Right atrium auricular region (tissue), 2 donors: ENCODE results near the gene STPG4. TPM values are rescaled to one million over a fixed set of nuclear protein-coding genes. Genes with fewer than 3 reads are reported as not detected.

Source experiments
- DNase-seq: peaks from one replicate; pipeline ENCODE4 v3.0.0-alpha.2; 2019; ENCODE audit warnings: low spot score
- H3K27ac ChIP-seq, 2 donors: fragments of 200-600 bp; sonication (generic); 1 replicate in 1 of 2; 2 replicates in 1 of 2; pipeline ENCODE4 v1.5.1; 2016 to 2019
- H3K27me3 ChIP-seq, 2 donors: fragments of 200-600 bp; sonication (generic); one replicate each; pipeline versions ENCODE4 v1.5.1 to v1.6.0; 2017 to 2019
- H3K36me3 ChIP-seq: fragments of 200-600 bp; sonication (generic); one replicate; pipeline ENCODE4 v1.5.1; 2016
- H3K4me1 ChIP-seq, 2 donors: fragments of 200-600 bp; sonication (generic); one replicate each; pipeline versions ENCODE4 v1.5.1 to v1.6.0; 2017 to 2019
- H3K4me3 ChIP-seq, 2 donors: fragments of 200-600 bp; sonication (generic); 1 replicate in 1 of 2; 2 replicates in 1 of 2; pipeline ENCODE4 v1.5.1; 2017 to 2019; ENCODE audit warnings: mild to moderate bottlenecking in 1 of 2, moderate library complexity in 1 of 2
- H3K9me3 ChIP-seq, 2 donors: fragments of 200-600 bp; sonication (generic); one replicate each; pipeline ENCODE4 v1.5.1; 2019
- total RNA-seq, 2 donors: library from RNA; depleted of rRNA; stranded (reverse); fragments of >200 nt; gene quantifications; one replicate each; pipeline ENCODE4 v1.1.0, GENCODE V29; 2016
- TF ChIP-seq, protein P1 (sequence below), 2 donors: fragments of 200-600 bp; sonication (generic); IDR thresholded peaks; one replicate each; pipeline ENCODE4 v1.5.1; 2019; ENCODE audit warnings: antibody characterized with exemption in 2 of 2

Gene STPG4
- total RNA-seq, 2 donors from 2014 or later: not detected

DNA sequence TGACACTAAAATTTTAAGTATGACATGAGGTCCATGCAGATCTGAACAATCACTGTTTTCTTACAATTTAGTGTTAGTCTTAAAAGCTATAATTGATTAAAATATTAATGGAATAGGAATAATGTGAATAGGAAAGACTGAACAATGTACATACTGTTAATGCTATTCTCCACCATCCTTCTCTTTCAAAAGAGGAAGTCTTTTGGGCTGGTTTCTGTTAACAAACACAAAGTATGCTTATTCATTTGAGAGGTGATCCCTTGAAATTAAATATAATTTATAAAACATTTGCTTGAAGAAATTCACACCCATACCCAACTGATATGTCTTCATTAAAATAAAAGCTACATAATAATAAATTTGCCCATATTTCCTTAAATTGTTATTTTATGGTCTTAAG is 2.3 kb downstream of the STPG4 start:
- Histone ChIP-seq H3K4me1 (no peaks in the 10 kb centered on the region), H3K9me3 (no peaks in the 10 kb centered on the region), H3K27me3 (no peaks in the 10 kb centered on the region), H3K36me3 (peaks cover 10% of the 10 kb centered on the region), H3K27ac (no peak overlapping the region), H3K4me3 (no peak overlapping the region)
- TF ChIP-seq, protein P1, sequence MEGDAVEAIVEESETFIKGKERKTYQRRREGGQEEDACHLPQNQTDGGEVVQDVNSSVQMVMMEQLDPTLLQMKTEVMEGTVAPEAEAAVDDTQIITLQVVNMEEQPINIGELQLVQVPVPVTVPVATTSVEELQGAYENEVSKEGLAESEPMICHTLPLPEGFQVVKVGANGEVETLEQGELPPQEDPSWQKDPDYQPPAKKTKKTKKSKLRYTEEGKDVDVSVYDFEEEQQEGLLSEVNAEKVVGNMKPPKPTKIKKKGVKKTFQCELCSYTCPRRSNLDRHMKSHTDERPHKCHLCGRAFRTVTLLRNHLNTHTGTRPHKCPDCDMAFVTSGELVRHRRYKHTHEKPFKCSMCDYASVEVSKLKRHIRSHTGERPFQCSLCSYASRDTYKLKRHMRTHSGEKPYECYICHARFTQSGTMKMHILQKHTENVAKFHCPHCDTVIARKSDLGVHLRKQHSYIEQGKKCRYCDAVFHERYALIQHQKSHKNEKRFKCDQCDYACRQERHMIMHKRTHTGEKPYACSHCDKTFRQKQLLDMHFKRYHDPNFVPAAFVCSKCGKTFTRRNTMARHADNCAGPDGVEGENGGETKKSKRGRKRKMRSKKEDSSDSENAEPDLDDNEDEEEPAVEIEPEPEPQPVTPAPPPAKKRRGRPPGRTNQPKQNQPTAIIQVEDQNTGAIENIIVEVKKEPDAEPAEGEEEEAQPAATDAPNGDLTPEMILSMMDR (IDR thresholded peaks at IDR 0.05): no peak
- no peak for DNase-seq

DNA sequence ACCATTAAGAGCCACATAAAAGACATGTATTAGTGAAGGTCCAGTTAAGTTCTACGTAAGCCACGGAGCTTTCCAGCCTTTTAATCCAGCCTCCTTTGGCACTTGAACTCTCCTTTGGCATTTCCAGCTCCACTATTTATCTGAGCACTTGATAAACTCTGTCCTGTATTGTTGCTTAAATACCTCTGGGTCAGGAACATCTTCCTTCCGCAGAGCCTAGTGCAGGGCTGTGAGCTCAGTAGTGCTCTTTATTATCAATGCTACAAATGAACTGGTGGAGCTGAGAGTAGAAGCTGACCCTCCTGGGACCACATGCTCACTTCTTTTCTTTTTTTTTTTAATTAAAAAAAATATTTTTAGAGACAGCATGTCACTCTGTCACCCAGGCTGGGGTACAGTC is 4.9 kb downstream of the STPG4 start:
- no peak for DNase-seq
- Histone ChIP-seq H3K9me3 (no peaks in the 10 kb centered on the region), H3K27me3 (no peaks in the 10 kb centered on the region), H3K27ac (no peak overlapping the region), H3K4me3 (no peak overlapping the region), H3K36me3 (peaks cover 8% of the 10 kb centered on the region), H3K4me1 (no peaks in the 10 kb centered on the region)
- TF ChIP-seq, protein P1 (IDR thresholded peaks at IDR 0.05): no peak

DNA sequence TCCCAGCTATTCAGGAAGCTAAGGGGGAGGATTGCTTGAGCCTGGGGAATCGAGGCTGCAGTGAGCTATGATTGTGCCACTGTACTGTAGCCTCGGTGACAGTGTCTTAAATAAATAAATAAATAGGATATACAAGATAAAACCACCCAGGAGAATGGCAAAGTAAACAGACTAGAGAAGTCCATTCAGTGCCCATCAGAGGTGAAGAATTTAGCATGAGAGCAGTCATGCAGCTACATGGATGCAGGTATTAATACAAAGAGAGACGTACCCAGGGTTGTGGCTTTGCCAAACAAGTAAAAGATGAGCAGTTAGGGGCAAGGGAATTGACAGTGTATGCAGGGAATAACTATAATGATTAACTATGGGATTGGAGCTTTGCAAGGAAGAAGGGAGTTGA is 8.1 kb downstream of the STPG4 start:
- H3K9me3 ChIP-seq: no peaks in the 10 kb centered on the region
- H3K36me3 ChIP-seq: peaks cover 13% of the 10 kb centered on the region
- no peaks in the 10 kb centered on the region for H3K27me3 ChIP-seq
- DNase-seq: no peak
- H3K4me3 ChIP-seq: no peak overlapping the region
- no peaks in the 10 kb centered on the region for H3K4me1 ChIP-seq
- TF ChIP-seq, protein P1 (IDR thresholded peaks at IDR 0.05): no peak
- no peak overlapping the region for H3K27ac ChIP-seq

DNA sequence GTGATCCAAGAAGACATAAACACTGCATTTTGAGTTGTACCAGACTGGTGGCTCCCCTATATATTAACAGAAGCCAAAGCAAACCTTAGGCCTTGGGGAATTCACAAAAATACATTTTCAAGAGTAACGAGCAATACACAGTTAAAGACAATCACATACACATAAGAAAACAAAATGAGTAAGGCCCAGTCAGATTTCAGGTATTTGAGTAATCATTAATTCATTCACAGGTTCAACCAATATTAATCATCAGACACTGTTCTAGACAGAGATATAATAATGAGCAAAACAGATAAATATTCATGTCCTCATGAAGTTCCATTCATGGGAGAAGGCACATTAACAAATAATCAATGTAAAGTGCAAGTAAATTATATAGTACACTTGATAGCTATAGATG is 9.6 kb downstream of the STPG4 start:
- Histone ChIP-seq H3K4me3 (no peak overlapping the region), H3K4me1 (no peaks in the 10 kb centered on the region), H3K36me3 (peaks cover 4% of the 10 kb centered on the region), H3K27me3 (no peaks in the 10 kb centered on the region), H3K9me3 (no peaks in the 10 kb centered on the region), H3K27ac (no peak overlapping the region)
- DNase-seq: no peak
- TF ChIP-seq, protein P1 (IDR thresholded peaks at IDR 0.05): no peak

DNA sequence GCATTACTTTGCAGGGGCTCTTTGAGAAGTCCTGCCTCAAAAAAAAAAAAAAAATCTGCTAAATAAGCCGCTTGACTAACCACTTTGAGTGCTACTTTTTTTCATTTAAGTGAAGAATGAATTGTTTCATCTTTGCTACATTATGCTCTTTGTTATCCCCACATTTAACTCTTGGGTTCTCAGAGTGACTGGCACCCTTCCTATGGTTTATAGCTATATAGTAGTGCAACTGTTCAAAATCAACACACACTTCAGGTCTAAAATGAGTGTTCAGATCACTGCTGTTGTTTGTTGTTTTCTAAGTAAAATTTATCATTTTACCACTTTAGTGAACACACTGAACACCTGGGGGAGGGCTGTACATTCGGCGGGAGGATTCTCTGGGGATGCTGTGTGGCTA is 13.6 kb downstream of the STPG4 start:
- Histone ChIP-seq H3K9me3 (peaks cover 0 to 13% of the 10 kb centered on the region in 2 donors), H3K4me1 (no peaks in the 10 kb centered on the region), H3K4me3 (no peak overlapping the region), H3K27ac (no peak overlapping the region), H3K27me3 (no peaks in the 10 kb centered on the region), H3K36me3 (peaks cover 4% of the 10 kb centered on the region)
- DNase-seq: no peak
- TF ChIP-seq, protein P1 (IDR thresholded peaks at IDR 0.05): no peak

DNA sequence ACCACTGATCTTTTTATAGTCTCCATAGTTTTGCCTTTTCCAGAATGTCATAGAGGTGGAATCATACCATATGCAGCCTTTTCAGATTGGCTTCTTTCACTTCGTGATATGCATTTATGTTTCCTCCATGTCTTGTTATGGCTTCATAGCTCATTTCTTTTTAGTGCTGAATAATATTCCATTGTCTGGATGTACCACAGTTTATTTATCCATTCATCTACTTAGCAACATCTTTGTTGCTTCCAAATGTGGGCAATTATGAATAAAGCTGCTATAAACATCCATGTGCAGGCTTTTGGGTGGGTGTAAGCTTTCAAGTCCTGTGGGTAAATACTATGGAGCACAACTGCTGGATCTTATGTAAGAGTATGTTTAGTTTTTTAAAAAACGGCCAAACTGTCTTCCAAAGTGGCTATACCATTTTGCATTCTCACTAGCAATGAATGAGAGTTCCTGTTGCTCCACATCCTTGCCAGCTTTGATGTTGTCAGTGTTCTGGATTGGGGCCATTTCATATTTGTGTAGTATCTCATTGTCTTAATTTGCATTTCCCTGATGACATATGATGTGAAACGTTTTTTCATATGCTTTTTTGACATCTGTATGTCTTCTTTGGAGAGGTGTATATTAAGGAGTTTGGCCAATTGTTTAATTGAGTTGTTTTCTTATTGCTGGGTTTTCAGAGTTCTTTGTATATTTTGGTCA is 20.6 kb downstream of the STPG4 start:
- Histone ChIP-seq H3K27me3 (no peaks in the 10 kb centered on the region), H3K4me1 (no peaks in the 10 kb centered on the region), H3K4me3 (no peak overlapping the region), H3K9me3 (peaks cover 0 to 13% of the 10 kb centered on the region in 2 donors), H3K27ac (no peak overlapping the region), H3K36me3 (no peaks in the 10 kb centered on the region)
- DNase-seq: no peak
- TF ChIP-seq, protein P1 (IDR thresholded peaks at IDR 0.05): no peak
